Amniotic epithelial cell (primary cell): Measurements from ENCODE around the gene HCRTR1.

Source experiments
- DNase-seq: peaks from one replicate; pipeline ENCODE4 v3.0.0-alpha.2; 2010; ENCODE audit warnings: low read depth

HCRTR1 gene

DNA sequence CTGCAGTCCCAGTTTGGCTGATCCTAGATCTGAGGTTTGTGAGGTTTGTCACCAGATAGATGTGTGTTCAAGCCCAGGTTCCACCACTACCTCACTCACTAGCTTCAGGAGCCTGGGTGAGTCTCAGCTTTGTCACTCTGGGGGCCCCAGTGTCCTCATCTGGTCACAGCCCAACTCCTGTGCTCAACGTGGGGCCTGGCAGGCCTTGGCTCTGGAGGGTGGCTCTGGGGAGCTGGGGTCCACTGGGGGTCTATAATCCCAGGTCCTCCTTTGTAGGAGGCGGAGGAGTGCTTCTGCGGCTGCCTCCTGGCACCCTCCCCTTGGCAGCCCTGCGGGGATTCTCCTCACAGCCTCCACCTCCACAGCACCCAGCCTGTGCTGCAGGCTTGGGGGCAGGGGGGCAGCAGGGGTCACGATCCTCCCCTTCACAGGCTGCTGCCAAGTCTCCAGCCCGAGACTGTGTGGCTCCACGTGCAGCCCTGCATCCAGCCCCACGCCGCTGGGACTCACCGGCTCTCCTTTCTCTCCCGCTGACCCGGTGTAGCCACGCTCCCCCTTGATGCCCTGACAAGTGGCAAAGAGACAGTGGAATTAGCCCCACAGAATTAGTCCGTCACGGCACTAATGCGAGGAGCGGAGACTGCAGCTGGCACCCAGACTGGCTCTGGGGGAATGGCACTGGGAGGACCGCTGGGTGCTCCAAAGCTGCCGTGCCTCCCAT lies 49.7 kb downstream of the HCRTR1 start:
- DNase-seq: no peak

GRCh38 chr1:31668303-31668883 lies 50.9 kb downstream of the HCRTR1 start:
- no peak for DNase-seq

DNA sequence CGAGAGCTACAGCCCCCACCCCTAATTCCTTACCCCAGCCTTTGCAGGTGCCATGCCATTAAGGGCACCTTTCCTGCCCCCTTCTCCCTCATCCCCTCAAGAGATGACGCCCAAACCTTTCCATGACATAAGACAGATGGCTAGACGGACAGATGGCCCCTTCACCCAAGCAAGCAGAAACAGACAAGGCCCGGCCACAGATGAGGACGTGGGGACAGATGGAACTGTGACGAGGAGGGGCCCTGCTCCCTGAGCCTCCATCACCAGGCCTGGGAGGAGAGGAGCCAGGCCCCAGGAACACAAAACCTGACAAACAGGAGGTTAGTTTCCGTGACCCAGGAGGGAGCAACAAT lies 51.9 kb downstream of the HCRTR1 start:
- DNase-seq: no peak

DNA sequence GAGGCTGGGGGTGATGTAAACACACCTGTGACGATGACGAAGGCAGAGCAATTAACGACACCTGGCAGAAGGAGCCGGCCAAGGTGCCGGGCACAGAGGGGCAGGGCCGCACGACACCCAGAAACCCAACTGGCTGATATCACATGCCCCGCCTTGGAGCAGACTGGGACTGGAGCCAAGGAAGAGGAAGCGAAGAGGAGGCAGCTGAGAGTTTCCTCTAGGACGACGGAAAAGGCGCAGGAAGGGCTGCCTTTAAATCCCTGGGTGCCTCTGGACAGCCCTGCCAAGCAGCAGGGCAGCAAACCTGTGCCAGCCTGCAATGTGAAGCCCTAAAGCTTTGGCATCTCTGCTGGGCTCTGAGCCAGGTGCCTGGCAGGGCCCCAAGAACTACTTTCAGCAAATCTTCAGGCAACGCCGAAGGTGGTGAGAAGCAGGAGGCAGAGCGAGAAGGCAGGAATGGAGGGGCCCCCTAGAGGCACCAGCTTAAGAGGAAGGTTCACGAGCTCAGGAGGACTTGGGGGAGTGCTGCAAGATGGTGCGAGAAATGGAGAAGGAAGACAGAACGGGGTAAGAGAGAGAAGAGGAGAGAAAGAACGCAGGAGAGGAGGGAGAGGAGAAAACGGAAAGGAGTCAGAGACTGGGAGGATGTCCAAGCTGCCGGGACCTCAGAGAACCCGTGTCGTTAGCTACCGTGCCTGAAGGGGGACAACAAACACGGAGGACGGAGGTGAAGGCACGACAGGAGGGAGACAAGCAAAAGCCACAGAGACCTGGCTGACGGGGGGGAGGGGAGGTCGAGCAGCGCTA lies 52.5 kb downstream of the HCRTR1 start:
- peak; percentile 82 for DNase-seq

GRCh38 chr1:31670593-31670964 lies 53.1 kb downstream of the HCRTR1 start:
- DNase-seq: no peak

GRCh38 chr1:31671147-31671546 lies 53.7 kb downstream of the HCRTR1 start:
- no peak for DNase-seq

GRCh38 chr1:31671561-31672201 lies 54.2 kb downstream of the HCRTR1 start:
- DNase-seq: no peak

DNA sequence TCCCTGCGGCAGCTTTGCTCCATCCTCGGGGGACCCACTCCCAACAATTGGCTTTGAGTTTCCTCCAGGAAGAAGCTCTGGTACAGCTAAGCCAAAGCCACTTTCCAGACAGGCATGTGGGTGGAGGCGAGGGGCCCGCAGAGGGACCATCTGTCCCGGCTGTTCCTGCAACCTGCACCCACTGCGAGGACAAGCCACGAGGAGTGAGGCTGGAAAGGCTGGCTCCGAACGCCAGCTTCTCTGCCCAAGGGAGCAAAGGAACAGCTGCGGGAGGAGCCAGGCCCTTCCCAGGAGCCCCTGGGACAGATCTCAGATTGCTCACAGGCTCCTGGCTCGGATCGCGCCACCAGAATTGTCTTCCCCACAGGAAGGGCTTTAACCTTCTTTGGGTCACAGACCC lies 55.5 kb downstream of the HCRTR1 start:
- DNase-seq: no peak

DNA sequence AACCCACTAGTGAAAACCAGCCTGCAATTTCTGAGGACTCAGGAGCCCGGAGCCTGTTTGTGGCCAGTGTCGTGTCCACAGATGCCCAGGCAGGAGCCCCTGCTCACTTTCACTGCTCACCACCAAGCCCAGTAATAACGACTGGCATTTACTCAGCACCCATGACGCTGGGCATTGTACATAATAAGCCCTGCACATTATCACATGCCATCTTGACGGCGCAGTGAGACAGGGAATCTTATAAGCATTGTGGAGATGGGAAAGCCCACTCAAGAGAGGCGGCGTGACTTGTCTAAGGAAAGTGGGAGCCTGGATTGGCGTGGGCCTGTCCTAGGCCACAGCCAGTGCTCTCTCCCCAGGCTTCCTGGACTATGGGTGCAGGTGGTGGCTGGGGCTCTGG lies 55.9 kb downstream of the HCRTR1 start:
- no peak for DNase-seq

DNA sequence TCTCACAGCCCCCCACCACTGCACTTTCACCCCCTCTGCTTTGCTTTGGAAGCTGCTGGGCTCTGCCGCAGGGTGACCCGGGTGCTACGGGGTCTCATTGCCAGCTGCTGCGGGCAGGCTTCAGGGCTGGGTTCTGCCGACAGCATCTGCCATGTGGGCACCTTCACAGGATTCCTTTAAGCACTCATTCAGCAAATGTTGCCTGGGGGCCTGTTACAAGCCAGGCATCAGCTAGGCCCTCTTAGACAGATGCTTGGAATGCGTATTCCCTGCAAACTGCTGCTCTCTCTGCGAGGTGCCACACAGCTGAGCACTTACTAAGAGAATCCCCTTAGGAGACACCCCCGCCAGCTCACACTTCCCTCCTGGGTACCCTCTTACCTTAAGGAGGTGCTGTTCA lies 57.1 kb downstream of the HCRTR1 start:
- DNase-seq: no peak

DNA sequence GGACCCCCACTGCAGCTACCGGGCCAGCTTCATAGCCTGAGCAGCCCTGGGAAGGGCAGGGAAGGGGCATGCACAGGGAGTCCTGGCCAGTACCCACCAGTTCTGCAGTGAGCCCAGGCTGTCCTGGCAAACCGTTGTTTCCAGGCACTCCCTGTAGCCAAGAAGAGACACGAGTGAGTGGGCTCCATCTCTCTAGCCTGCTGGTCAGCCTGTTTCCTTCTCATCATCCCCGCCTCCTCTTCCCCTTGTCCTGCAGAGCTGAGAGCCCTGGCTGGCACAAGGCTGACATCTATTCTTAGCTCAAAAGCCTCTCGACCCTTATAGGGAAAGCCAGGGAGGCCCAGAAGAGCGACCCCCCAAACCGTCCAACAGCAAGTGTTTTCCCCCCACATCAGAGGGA lies 57.7 kb downstream of the HCRTR1 start:
- DNase-seq: no peak

- no peak for DNase-seq
Measured at GRCh38 chr1:31675756-31676155, 58.3 kb downstream of the HCRTR1 start.
